ENCODE results near the gene DNAI4. TPM values are rescaled to one million over a fixed set of nuclear protein-coding genes. Genes with fewer than 3 reads are reported as not detected.

Gene DNAI4
- total RNA-seq, 3 donors from 2014 or later = 14.8 to 38.0 (median 25.1) TPM

DNA sequence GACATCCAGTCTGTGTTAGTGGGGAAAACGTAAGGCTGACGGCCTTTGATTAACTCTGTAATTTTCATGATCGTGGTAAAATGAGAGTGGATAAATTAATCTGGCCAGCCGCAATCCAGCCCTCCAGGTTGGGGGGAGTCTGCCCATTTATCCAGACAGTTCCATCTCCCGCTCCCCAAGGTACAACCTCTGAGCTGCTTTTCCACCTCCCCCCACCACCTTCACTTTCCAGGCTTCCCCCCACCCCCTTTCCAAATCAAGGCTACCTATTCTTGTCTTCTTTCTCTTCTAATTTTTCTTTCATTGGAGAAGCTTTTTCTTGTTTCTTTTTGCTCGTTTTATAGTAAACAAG lies 6.1 kb upstream of the DNAI4 start:
- DNase-seq (no peak), ATAC-seq (peak; percentile 0)
- intact Hi-C loops (cut with DNase I, micrococcal nuclease) = no loop called here
- Histone ChIP-seq H3K9me3 (no peaks in the 10 kb centered on the region), H3K4me1 (ENCODE audit: low read depth) (peaks cover 58% of the 10 kb centered on the region), H3K36me3 (ENCODE audit: low read depth) (peaks cover 4% of the 10 kb centered on the region), H3K4me3 (peak overlapping the region; percentile 52)
- TF ChIP-seq, protein P1, sequence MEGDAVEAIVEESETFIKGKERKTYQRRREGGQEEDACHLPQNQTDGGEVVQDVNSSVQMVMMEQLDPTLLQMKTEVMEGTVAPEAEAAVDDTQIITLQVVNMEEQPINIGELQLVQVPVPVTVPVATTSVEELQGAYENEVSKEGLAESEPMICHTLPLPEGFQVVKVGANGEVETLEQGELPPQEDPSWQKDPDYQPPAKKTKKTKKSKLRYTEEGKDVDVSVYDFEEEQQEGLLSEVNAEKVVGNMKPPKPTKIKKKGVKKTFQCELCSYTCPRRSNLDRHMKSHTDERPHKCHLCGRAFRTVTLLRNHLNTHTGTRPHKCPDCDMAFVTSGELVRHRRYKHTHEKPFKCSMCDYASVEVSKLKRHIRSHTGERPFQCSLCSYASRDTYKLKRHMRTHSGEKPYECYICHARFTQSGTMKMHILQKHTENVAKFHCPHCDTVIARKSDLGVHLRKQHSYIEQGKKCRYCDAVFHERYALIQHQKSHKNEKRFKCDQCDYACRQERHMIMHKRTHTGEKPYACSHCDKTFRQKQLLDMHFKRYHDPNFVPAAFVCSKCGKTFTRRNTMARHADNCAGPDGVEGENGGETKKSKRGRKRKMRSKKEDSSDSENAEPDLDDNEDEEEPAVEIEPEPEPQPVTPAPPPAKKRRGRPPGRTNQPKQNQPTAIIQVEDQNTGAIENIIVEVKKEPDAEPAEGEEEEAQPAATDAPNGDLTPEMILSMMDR (IDR thresholded peaks at IDR 0.05) = no peak

DNA sequence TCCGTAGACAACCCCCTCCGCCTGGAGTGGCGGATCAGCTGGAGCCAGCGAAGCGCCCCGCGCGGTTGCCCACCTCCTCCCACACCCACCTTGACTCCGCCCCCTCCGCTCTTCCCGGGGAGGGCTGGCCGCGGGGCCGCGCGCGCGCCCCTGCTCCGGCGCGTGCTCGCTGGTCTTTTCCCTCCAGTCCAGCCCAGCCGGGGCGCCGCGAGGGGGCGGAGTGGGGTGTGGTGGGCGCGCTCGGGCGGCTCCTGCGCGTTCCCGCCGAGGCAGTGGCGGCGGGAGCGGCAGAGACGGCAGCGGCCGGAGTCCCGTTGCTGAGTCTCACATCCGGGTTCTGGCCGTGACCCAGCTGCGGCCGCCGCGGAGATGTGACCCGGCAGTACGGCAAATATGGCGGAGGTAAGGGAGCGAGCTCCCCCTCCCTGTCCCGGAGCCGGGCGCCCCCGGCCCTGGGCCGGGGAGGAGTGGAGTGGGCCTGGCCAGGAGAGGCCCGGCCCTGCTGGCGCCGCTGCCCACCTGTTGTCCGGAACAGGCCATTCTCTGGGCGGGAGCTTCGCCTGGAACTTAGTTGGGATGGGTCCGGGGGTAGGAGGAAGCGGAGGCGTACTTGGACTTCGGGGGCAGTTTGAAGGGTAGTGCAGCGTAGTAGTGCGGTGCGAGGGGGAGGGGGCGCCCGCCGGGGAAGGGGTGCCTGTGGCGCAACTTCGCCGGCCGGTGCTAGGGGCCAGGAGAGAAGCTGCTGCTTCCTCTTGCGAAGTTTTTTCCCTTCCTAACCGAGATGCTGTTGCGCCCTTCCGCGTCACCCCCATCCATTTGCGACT lies 5.6 kb upstream of the DNAI4 start:
- peaks cover 53% of the 10 kb centered on the region for H3K4me1 ChIP-seq (ENCODE audit: low read depth)

DNA sequence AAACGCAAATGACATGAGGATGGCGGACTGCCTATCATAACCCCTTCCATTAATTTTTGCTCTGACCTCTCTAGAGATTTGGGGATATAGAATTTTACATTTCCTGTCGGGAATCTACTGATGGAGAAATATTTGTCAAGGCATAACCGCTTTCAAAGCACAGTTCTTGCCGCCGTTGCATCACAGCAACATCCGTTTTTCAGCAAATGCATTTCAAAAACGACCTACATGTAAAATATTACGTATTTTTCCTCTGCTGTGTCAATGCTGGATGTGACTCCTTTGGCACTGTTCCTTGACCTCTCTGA lies 5.0 kb upstream of the DNAI4 start:
- H3K4me1 ChIP-seq (ENCODE audit: low read depth) = peaks cover 48% of the 10 kb centered on the region

More for the DNA sequence above, 5.6 kb upstream of the DNAI4 start:
- H3K4me3 ChIP-seq = peak overlapping the region; percentile 52
- intact Hi-C loops (cut with DNase I, micrococcal nuclease) = no loop called here
- TF ChIP-seq, protein P1 (IDR thresholded peaks at IDR 0.05) = peak; percentile 52
- ATAC-seq (peak; percentile 88), DNase-seq (peak; percentile 97 to 99 (median 97))
- H3K36me3 ChIP-seq (ENCODE audit: low read depth) = peaks cover 4% of the 10 kb centered on the region
- H3K9me3 ChIP-seq = no peaks in the 10 kb centered on the region

DNA sequence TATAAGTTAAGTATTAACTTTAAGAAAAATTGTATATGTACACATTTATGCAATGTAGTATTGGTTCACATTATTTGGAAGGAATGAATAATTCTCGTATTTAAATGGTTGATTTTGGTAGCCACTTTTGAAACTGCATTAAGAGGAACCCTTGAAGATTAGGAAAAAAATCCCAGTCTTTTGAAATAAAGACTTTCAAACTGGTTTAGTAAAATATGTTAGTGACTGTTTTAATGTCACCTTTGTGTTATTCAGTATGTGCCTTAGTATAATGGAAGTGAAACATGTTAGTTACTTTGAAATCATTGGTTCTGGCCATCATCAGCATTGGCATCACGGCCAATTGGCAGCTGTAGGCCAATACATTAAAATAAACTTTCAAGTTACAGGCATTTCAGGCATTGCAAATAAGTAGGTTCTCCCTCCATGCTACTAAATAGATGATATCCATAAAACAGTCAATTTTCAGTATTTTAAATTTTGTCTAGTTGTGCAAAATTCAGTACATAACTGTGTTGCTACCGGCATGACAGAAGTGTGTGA lies 4.6 kb upstream of the DNAI4 start:
- peaks cover 4% of the 10 kb centered on the region for H3K36me3 ChIP-seq (ENCODE audit: low read depth)
- peaks cover 43% of the 10 kb centered on the region for H3K4me1 ChIP-seq (ENCODE audit: low read depth)
- no peaks in the 10 kb centered on the region for H3K9me3 ChIP-seq
- H3K4me3 ChIP-seq = no peak overlapping the region
- TF ChIP-seq, protein P1 (IDR thresholded peaks at IDR 0.05) = no peak
- DNase-seq (no peak), ATAC-seq (no peak)
- intact Hi-C loops (cut with DNase I, micrococcal nuclease) = no loop called here

More for the DNA sequence above, 5.0 kb upstream of the DNAI4 start:
- ATAC-seq (no peak), DNase-seq (no peak)
- Histone ChIP-seq H3K9me3 (no peaks in the 10 kb centered on the region), H3K4me3 (peak overlapping the region; percentile 52), H3K36me3 (ENCODE audit: low read depth) (peaks cover 4% of the 10 kb centered on the region)
- intact Hi-C loops (cut with DNase I, micrococcal nuclease) = no loop called here
- TF ChIP-seq, protein P1 (IDR thresholded peaks at IDR 0.05) = no peak

DNA sequence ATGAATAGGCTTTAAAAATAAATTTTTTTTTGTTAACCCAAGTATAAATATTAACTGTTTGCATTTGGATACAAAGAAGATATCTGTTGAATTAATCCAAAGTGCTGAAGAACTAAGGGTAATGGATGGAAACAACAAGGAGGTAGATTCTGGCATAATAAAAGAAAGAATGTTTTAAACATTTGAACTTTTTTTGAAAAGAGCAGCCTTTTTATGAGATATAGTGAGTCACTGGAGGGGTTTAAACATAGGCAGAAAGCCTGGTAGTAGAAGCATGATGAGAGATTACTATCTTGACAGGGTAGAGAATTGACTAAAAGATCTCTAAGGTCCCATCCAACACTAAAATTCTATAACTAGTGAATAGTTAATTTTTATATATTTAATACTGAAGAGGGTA lies 2.9 kb upstream of the DNAI4 start:
- Histone ChIP-seq H3K4me3 (no peak overlapping the region), H3K36me3 (ENCODE audit: low read depth) (peaks cover 4% of the 10 kb centered on the region), H3K9me3 (no peaks in the 10 kb centered on the region), H3K4me1 (ENCODE audit: low read depth) (peaks cover 42% of the 10 kb centered on the region)
- ATAC-seq = no peak
- TF ChIP-seq, protein P1 (IDR thresholded peaks at IDR 0.05) = no peak
- intact Hi-C loops (cut with DNase I, micrococcal nuclease) = no loop called here
- DNase-seq = no peak
